GM12878 (cell line): ENCODE data around the gene SPSB3. TPM values are rescaled to one million over a fixed set of nuclear protein-coding genes. Genes with fewer than 3 reads are reported as not detected.

Source experiments
- ATAC-seq: fragments of 200-7000 bp; cut with Tn5 transposase; 3 replicates; pipeline ENCODE4 v1.9.1; 2020; ENCODE audit warnings: mild to moderate bottlenecking, moderate library complexity
- BruUV-seq: library from RNA; stranded (reverse); fragments of 400-500 nt; replicated peaks from 2 replicates; lab custom pipeline; 2021; lab: Mats Ljungman, UMichigan
- CTCF ChIA-PET: fragments of 300-600 bp; sonication (Branson Sonifier 250); formaldehyde crosslinking; extraction: SDS; loops from one replicate; lab custom pipeline; 2021; ENCODE audit warnings: inconsistent platforms; lab: Yijun Ruan, JAX
- POLR2A ChIA-PET: fragments of 350-600 bp; formaldehyde crosslinking; extraction: SDS; loops from one replicate; lab custom pipeline; 2021; ENCODE audit warnings: inconsistent platforms; lab: Charles Lee
- RAD21 ChIA-PET: fragments of 300-600 bp; sonication (Branson Sonifier 250); formaldehyde crosslinking; loops from one replicate; lab custom pipeline; 2023; ENCODE audit warnings: antibody characterized with exemption; ENCODE audit not compliant: unreplicated experiment; lab: Charles Lee
- SMC1A ChIA-PET: fragments of 300-600 bp; sonication (Branson Sonifier 250); formaldehyde crosslinking; loops from one replicate; lab custom pipeline; 2023; ENCODE audit not compliant: unreplicated experiment, uncharacterized antibody; lab: Charles Lee
- DNase-seq: peaks from one replicate; pipeline ENCODE4 v3.0.0-alpha.2; 2011; ENCODE audit warnings: low read depth, low spot score
- FAIRE-seq: peaks from 3 replicates; lab custom pipeline; 2011; peaks lifted over from hg19 to GRCh38; lab: Jason Lieb, UNC
- H2AFZ ChIP-seq: 2 replicates; pipeline ENCODE4 v1.6.0; 2011; ENCODE audit warnings: low read depth, low read length, control low read depth; ENCODE audit not compliant: control insufficient read depth
- H3K27ac ChIP-seq: 2 replicates; pipeline ENCODE4 v1.5.1; 2011; ENCODE audit warnings: control low read depth; ENCODE audit not compliant: control insufficient read depth, insufficient read depth
- H3K27me3 ChIP-seq, 2 experiments: replicated peaks in 1 of 2; 2 replicates each; pipeline versions ENCODE4 v1.6.0 to v1.6.1; 2011; ENCODE audit warnings: low read length in 1 of 2; ENCODE audit not compliant: control insufficient read depth in 2 of 2, insufficient read depth in 2 of 2
- H3K36me3 ChIP-seq, 2 experiments: 2 replicates each; pipeline ENCODE4 v1.5.1; 2011; ENCODE audit warnings: low read length in 1 of 2; ENCODE audit not compliant: control insufficient read depth in 2 of 2, insufficient read depth in 2 of 2
- H3K4me1 ChIP-seq: 2 replicates; pipeline ENCODE4 v1.6.1; 2011; ENCODE audit warnings: mild to moderate bottlenecking, low read length, moderate library complexity, mixed read lengths; ENCODE audit not compliant: control insufficient read depth, insufficient read depth
- H3K4me2 ChIP-seq: 2 replicates; pipeline ENCODE4 v1.6.0; 2011; ENCODE audit warnings: control low read depth; ENCODE audit not compliant: control insufficient read depth, insufficient read depth
- H3K4me3 ChIP-seq: fragments of 200-600 bp; sonication (generic); 2 replicates; pipeline ENCODE4 v1.5.1; 2016
- H3K79me2 ChIP-seq: 2 replicates; pipeline ENCODE4 v1.6.0; 2011; ENCODE audit warnings: low read length; ENCODE audit not compliant: control insufficient read depth, insufficient read depth
- H3K9ac ChIP-seq: 2 replicates; pipeline ENCODE4 v1.8.0; 2011; ENCODE audit warnings: low read length, control low read depth, mixed read lengths; ENCODE audit not compliant: control insufficient read depth, insufficient read depth
- H3K9me3 ChIP-seq: replicated peaks from 3 replicates; pipeline ENCODE4 v1.5.1; 2011; ENCODE audit warnings: mild to moderate bottlenecking, low read length; ENCODE audit not compliant: control insufficient read depth, insufficient read depth
- H4K20me1 ChIP-seq: 2 replicates; pipeline ENCODE4 v1.6.0; 2011; ENCODE audit not compliant: control insufficient read depth, insufficient read depth
- POLR2AphosphoS5 ChIP-seq: IDR thresholded peaks from 2 replicates; pipeline ENCODE4 v1.6.1; 2011; ENCODE audit warnings: mild to moderate bottlenecking, low read length, inconsistent platforms
- WGBS: methylation state at CpG from one replicate; pipeline ENCODE4 v1.1.6; 2016; ENCODE audit warnings: low lambda C conversion rate; ENCODE audit not compliant: insufficient replicate concordance, insufficient coverage; ENCODE audit errors: missing lambda C conversion rate; 5-methylcytosine and 5-hydroxymethylcytosine counted together
- in situ Hi-C: fragments of 300-500 bp; cut with MboI; formaldehyde crosslinking; loops from 9 replicates; pipeline ENCODE4 v1.14.3; 2018; ENCODE audit warnings: mixed read lengths
- intact Hi-C: fragments of 100-400 bp; cut with micrococcal nuclease; formaldehyde crosslinking; loops from one replicate; pipeline ENCODE4 v1.14.2; 2022; ENCODE audit not compliant: unreplicated experiment
- polyA plus RNA-seq, 11 experiments: library from polyadenylated mRNA; depleted of rRNA in 4 of 11; unstranded in 6 of 11; stranded (reverse) in 5 of 11; fragments of >200 nt; fragmentation: Nextera tagmentation in 4 of 11; fragmentation: Illumina TruSeq in 1 of 11; extraction: Ambion mirVana in 4 of 11; extraction: Trizol in 1 of 11; gene quantifications; 1 replicate in 1 of 11; 2 replicates in 10 of 11; pipeline versions ENCODE4 v1.2.1 to v1.2.3, GENCODE V29; 2011 to 2016; ENCODE audit warnings: inconsistent platforms in 2 of 11, missing spikeins in 2 of 11, low read depth in 1 of 11
- total RNA-seq, 4 experiments: library from RNA; depleted of rRNA in 3 of 4; stranded (reverse); fragments of >200 nt in 3 of 4; fragmentation: Illumina TruSeq in 1 of 4; extraction: Trizol in 1 of 4; gene quantifications; 2 replicates each; pipeline versions ENCODE4 v1.2.1 to v1.2.3, GENCODE V29; 2013 to 2021
- TF ChIP-seq, protein P1 (sequence below): fragments of 450-650 bp; IDR thresholded peaks from 2 replicates; pipeline ENCODE4 v1.6.1; 2017; ENCODE audit warnings: mild to moderate bottlenecking
- TF ChIP-seq, protein P2 (sequence below): fragments of 450-650 bp; IDR thresholded peaks from 2 replicates; pipeline ENCODE4 v1.6.1; 2016; ENCODE audit warnings: mild to moderate bottlenecking

Gene SPSB3
- total and polyA plus RNA-seq, 10 of the 15 experiments (the other 5 are each of a cell fraction or from before 2014, with no cell fraction given) = 0.31 to 26.9 (median 14.0) TPM

- intact Hi-C loops (no loop called here), in situ Hi-C loops (no loop called here)
- Histone ChIP-seq H3K79me2 (peaks cover 19% of the 10 kb centered on the region), H3K4me1 (peaks cover 4% of the 10 kb centered on the region), H3K9me3 (no peaks in the 10 kb centered on the region), H3K4me2 (no peak overlapping the region), H3K27me3 (no peaks in the 10 kb centered on the region), H3K9ac (no peak overlapping the region), H3K36me3 (peaks cover 0 to 27% of the 10 kb centered on the region in 2 experiments; a peak in 3 of 4 replicates), H2AFZ (no peak overlapping the region), H3K4me3 (no peak overlapping the region), H4K20me1 (no peaks in the 10 kb centered on the region), H3K27ac (no peak overlapping the region)
- ATAC-seq (no peak), DNase-seq (no peak), FAIRE-seq (no peak)
- ChIA-PET RAD21 (no interaction called here), CTCF (no interaction called here), SMC1A (no interaction called here), POLR2A (no interaction called here)
- BruUV-seq = no TSS peak
- 96% methylated on average over 41 of the region's 42 CpGs for WGBS
- TF ChIP-seq, protein P1, sequence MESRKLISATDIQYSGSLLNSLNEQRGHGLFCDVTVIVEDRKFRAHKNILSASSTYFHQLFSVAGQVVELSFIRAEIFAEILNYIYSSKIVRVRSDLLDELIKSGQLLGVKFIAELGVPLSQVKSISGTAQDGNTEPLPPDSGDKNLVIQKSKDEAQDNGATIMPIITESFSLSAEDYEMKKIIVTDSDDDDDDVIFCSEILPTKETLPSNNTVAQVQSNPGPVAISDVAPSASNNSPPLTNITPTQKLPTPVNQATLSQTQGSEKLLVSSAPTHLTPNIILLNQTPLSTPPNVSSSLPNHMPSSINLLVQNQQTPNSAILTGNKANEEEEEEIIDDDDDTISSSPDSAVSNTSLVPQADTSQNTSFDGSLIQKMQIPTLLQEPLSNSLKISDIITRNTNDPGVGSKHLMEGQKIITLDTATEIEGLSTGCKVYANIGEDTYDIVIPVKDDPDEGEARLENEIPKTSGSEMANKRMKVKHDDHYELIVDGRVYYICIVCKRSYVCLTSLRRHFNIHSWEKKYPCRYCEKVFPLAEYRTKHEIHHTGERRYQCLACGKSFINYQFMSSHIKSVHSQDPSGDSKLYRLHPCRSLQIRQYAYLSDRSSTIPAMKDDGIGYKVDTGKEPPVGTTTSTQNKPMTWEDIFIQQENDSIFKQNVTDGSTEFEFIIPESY = no peak
- peak; percentile 13; the same call in 1 of the 2 replicates for TF ChIP-seq POLR2AphosphoS5
- TF ChIP-seq, protein P2, sequence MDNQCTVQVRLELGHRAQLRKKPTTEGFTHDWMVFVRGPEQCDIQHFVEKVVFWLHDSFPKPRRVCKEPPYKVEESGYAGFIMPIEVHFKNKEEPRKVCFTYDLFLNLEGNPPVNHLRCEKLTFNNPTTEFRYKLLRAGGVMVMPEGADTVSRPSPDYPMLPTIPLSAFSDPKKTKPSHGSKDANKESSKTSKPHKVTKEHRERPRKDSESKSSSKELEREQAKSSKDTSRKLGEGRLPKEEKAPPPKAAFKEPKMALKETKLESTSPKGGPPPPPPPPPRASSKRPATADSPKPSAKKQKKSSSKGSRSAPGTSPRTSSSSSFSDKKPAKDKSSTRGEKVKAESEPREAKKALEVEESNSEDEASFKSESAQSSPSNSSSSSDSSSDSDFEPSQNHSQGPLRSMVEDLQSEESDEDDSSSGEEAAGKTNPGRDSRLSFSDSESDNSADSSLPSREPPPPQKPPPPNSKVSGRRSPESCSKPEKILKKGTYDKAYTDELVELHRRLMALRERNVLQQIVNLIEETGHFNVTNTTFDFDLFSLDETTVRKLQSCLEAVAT = no peak
Observed at GRCh38 chr16:1767116-1767994, 15.0 kb downstream of the SPSB3 start.
